Liver (tissue), 3 donors: ENCODE results near the gene HSPA8.

Experiments used
- GABPA ChIP-seq, 2 donors: IDR thresholded peaks in 1 of 2; conservative IDR thresholded peaks in 1 of 2; 2 replicates each; pipeline ENCODE4 v1.6.1; 2016; ENCODE audit warnings: antibody characterized with exemption in 2 of 2, mild to moderate bottlenecking in 1 of 2, moderate library complexity in 1 of 2
- RAD21 ChIP-seq, 2 donors: IDR thresholded peaks; 2 replicates each; pipeline ENCODE4 v1.6.1; 2016; ENCODE audit warnings: antibody characterized with exemption in 2 of 2, mild to moderate bottlenecking in 2 of 2
- REST ChIP-seq: IDR thresholded peaks from 2 replicates; pipeline ENCODE4 v1.6.1; 2016; ENCODE audit warnings: antibody characterized with exemption, mild to moderate bottlenecking
- RXRA ChIP-seq, 2 donors: IDR thresholded peaks; 2 replicates each; pipeline ENCODE4 v1.6.1; 2017 to 2018; ENCODE audit warnings: antibody characterized with exemption in 2 of 2, mild to moderate bottlenecking in 1 of 2
- SP1 ChIP-seq: IDR thresholded peaks from 2 replicates; pipeline ENCODE4 v1.6.1; 2018; ENCODE audit warnings: antibody characterized with exemption, mild to moderate bottlenecking
- TAF1 ChIP-seq: conservative IDR thresholded peaks from 2 replicates; pipeline ENCODE4 v1.6.1; 2016; ENCODE audit warnings: antibody characterized with exemption, mild to moderate bottlenecking
- ZBTB33 ChIP-seq: IDR thresholded peaks from 2 replicates; pipeline ENCODE4 v1.6.1; 2016; ENCODE audit warnings: antibody characterized with exemption
- TF ChIP-seq, protein P1 (sequence below): fragments of 150-350 bp; IDR thresholded peaks from 2 replicates; pipeline ENCODE4 v1.5.1; 2017; ENCODE audit warnings: improper control_type of control experiment, low read depth, low read length; ENCODE audit not compliant: missing input control
- donor health status: healthy.
- donor health status: healthy.

- TF ChIP-seq, protein P1, sequence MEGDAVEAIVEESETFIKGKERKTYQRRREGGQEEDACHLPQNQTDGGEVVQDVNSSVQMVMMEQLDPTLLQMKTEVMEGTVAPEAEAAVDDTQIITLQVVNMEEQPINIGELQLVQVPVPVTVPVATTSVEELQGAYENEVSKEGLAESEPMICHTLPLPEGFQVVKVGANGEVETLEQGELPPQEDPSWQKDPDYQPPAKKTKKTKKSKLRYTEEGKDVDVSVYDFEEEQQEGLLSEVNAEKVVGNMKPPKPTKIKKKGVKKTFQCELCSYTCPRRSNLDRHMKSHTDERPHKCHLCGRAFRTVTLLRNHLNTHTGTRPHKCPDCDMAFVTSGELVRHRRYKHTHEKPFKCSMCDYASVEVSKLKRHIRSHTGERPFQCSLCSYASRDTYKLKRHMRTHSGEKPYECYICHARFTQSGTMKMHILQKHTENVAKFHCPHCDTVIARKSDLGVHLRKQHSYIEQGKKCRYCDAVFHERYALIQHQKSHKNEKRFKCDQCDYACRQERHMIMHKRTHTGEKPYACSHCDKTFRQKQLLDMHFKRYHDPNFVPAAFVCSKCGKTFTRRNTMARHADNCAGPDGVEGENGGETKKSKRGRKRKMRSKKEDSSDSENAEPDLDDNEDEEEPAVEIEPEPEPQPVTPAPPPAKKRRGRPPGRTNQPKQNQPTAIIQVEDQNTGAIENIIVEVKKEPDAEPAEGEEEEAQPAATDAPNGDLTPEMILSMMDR = no peak
- TF ChIP-seq TAF1 = no peak
- no peak for TF ChIP-seq SP1
- no peak for TF ChIP-seq ZBTB33
- TF ChIP-seq RAD21 (IDR thresholded peaks at IDR 0.05) = no peak
- TF ChIP-seq RXRA (IDR thresholded peaks at IDR 0.05) = no peak
- TF ChIP-seq REST = no peak
- TF ChIP-seq GABPA (IDR thresholded peaks at IDR 0.05 in 1 of 2, conservative IDR thresholded peaks at IDR 0.05 in 1 of 2) = no peak
These were observed 28.0 kb downstream of the HSPA8 start for GRCh38 chr11:123033895-123034294.
